DMS 273 (cell line): ENCODE measurements around the gene TMEM63A.
"Not testable (repeated sequence)": the region's sequence is repeated elsewhere in the genome, so short reads cannot be mapped to it uniquely, and the experiment has no call there.

Experiments
- DNase-seq: peaks from one replicate; lab custom pipeline; 2025; ENCODE audit not compliant: unreplicated experiment; lab: John Stamatoyannopoulos, UW

The TMEM63A gene

DNA sequence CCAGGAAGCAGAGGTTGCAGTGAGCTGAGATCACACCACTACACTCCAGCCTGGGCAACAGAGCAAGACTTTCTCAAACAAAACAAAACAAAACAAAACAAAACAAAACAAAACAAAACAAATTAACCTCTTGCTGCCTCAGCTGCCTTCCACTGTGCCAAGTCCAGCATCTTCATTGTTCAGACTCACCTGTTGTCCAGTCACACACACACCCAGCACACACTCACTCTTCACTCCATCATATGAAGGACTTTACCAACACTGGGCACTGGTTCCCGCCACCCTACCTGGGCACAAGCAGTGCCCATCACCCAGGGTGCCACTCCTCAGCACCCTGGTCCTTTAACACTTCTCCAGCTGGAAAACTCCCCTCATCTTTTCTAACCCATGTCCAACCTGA lies 27.3 kb upstream of the TMEM63A start:
- no peak for DNase-seq

DNA sequence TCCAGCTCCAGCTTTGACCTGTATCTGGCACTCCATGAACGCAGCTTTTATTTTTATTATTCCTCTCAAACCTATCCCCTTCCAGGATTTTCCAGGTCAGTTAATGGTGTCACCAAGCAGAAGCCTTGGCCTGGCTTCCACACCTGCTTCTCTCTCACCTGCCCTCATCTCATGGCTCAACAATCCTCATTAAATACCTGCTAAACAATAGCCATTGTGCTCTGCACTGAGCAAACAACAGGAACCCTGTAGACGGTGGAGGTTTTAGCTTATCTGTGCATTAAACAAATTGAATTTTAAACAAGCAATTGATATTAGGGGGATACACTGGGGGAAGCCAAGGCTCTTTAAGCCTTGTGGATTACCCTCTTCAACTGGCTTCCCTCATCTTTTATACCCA lies 26.6 kb upstream of the TMEM63A start:
- no peak for DNase-seq

DNA sequence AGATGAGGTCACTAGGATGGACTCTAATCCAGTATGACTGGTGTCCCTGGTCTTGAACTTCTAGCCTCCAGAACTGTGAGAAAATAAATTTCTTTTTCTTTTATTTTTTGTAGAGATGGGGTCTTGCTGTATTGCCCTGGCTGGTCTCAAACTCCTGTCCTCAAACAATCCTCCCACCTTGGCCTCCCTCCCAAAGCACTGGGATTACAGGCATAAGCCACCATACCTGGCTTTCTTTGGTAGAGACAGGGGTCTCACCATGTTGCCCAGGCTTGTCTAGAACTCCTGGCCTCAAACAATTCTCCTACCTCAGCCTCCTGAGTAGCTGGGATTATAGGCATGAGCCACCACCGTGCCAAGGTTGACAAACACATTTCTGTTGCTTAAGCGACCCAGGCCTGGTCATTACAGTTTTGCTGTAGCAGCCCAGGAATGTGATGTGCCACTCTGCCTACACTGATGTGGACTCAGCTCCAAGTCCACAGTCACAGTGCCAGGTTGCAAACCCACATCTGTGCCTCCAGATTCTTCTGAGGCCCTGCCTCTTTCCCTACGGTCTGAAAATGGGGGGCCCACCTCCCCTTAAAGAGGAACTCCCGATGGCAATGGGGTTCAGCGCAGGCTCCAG lies 25.9 kb upstream of the TMEM63A start:
- no peak for DNase-seq

DNA sequence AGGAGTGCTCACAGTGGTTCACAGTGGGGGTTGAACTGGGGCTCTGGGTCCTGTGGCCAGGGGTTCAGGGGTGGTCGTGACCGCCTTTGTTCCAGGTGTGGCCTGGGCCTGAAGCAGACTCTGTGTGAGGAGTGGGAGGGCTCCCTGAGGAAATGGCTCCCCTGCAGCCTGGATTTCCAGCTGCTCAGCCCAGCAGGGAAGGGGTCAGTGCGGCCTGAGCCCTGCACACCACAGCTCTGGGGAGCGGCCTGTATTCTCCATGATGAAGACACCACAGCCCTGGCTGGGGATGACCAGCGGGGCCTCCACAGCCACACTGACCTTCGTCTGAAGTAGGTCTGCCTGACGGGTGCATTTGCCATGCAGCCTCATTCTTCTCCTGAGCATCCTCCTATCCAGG lies 25.2 kb upstream of the TMEM63A start:
- DNase-seq = no peak

DNA sequence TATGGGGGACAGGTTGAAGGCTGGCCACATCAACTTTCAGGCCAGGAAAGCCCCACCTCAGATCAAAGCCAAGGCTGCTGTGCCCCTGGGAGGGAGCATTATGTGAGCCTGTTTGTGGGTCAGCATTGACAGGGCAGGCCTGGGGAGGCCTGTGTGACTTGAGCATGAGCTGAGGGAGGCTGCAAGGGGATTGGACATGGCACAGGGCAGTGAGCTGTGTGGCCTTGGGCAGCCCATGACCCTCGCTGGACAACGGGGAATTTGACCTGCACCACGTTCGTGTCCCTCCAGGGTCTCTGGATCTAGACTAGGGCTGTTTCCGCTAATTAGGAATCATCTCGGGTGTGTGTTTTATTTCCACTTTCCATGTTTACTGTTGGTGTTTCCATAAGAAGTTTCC lies 24.3 kb upstream of the TMEM63A start:
- no peak for DNase-seq

DNA sequence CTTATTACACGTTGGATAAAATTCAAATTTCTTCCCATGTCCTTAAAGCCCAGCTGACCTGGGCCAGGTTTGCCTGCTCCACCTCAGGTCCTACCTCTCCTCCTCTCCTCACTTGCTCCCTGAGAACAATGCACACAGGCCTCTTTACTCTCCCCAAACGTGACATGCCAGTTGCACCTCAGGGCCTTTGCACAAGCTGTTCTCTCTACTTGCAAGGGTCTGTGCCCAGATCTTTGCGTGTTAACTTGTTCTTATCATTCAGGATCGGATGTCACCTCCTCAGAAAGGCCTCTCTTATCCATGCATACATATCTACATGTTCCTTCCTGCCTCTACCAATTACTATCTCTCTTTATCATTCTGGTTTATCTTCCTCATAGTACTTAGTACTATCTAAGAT lies 21.4 kb upstream of the TMEM63A start:
- no peak for DNase-seq

DNA sequence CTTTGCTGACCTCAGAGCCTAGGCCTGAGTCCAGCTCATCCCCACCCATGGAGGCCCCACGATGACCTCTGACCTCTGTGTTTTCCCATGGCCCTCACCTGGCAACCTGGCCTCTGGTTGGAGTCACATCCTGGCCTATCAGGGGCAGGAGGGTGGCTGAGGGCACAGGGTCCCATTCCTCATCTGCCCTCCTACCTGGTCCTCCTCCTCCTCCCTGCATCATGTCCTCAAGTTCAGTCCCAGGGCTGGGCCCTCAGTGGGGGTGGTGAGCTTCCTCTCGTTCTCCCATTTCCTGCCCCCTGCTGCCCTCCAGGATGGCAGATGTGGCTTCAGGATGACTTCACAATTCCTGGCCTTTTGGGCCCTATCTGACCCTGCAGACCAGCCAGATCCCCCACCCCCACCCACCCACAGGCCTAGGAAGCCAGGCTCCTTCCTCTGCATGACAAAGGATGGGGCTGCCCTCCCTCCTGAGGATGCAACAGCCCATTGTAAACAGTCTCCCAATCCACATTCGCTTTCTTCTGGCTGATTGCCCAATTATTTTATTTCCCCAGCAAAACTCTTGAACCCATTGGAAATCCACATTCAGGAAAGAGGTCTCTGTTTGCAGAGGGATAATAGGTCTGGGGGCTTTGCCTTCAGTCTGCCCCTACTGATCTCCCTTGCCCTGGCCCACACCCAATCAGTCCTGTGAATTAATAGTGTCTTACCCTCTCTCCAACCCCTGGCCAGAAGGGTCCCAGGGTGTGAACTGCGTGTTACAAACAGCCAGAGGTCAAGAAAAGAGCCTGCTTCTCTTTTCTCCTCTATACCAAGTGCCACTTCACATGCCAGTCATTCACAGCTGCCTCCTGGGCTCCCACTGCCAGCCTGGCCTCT lies 17.1 kb upstream of the TMEM63A start:
- DNase-seq = no peak

DNA sequence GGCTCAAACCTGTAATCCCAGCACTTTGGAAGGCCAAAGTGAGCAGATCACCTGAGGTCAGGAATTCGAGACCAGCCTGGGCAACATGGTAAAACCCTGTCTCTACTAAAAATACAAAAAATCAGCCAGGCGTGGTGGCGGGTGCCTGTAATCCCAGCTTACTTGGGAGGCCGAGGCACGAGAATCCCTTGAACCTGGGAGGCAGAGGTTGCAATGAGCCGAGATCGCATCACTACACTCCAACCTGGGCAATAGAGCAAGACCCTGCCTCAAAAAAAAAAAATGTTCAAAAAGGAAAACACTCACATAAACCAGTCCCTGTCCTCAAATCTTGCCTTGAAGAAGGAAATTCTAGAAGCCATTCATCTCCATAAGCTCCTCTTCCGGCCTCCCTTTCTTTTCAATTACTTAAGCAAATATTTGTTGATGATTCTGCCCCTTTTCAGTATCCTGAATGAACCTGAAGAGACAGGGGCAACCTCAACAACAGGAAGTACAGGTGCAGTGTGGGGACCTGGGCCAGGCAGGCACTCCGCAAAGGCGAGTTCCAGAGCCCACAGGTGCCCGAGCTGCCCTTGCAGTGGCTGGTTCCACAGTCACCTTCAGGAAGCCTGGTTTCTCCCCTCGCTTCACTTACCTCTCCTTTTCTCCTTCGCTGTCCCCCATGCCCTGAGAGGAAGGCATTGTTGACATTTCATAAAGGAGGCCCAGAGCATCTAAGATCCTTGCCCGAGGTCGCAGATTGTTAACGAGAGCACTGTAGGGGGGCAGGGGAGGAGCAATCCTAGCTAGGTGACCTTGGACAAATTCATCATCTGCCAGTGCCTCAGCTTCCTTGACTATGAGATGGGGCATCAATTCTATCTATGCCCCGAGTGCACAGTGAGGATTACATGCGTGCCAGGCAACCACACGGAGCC lies 15.7 kb upstream of the TMEM63A start:
- no peak for DNase-seq

DNA sequence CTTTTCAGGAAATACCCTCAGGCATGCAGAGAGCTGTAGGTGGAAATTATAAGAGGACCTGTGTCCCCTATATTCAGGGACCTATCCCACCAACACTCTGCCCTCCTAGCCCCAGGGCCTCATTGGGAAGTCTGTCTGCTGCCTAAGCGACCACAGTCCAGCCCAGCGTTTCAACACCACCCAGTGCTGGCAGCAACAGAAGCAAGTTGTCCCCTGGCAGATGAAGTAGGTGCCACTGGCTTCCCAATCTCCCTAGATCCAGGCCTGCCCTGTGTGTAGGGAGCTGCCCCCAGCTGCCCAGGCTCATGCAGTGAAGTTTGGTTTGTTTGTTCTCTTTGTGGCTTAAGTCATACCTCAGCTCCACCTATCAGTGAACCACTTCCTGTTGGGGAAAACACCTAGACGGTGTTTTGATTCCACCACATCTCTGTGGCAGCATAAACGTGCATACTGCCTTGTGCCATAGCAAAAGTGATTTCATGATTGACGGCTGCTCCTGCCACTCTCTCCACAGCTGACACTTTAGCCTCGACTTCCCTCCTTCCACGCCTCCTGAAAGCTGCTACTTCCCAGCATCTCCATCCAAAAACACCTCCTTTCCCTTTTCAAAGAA lies 14.9 kb upstream of the TMEM63A start:
- no peak for DNase-seq

DNA sequence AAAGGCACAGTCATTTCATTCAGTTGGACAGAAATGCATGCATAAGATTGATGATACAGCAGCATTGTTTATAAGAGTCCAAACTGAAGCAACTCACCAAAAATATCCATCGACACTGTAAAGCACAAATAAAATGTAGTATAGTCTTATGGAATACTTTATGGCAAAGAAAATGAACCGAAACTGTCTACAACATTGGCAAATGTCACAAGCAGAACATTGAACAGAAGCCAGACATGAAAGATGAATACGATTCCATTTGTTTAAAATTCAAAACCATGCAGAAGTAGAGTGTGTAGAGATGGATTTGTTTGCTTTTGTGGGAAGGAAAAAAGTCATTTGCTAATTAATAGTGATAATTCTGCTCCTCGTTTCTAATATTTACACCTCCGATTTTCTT lies 14.3 kb upstream of the TMEM63A start:
- DNase-seq = no peak

DNA sequence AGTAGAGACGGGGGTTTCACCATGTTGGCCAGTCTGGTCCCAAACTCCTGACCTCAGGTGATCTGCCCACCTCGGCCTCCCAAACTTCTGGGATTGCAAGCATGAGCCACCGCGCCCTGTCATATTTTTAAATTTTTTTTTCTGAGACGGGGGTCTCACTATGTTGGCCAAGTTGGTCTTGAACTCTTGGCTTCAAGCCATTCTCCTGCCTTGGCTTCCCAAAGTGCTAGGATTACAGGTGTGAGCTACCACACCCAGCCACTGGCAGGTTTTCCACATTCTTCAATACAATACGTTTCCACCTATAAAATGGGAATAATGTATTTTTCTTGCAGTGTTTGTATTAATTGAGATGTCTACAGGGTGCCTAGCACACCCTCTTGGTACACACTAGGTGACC lies 10.1 kb upstream of the TMEM63A start:
- no peak for DNase-seq

DNA sequence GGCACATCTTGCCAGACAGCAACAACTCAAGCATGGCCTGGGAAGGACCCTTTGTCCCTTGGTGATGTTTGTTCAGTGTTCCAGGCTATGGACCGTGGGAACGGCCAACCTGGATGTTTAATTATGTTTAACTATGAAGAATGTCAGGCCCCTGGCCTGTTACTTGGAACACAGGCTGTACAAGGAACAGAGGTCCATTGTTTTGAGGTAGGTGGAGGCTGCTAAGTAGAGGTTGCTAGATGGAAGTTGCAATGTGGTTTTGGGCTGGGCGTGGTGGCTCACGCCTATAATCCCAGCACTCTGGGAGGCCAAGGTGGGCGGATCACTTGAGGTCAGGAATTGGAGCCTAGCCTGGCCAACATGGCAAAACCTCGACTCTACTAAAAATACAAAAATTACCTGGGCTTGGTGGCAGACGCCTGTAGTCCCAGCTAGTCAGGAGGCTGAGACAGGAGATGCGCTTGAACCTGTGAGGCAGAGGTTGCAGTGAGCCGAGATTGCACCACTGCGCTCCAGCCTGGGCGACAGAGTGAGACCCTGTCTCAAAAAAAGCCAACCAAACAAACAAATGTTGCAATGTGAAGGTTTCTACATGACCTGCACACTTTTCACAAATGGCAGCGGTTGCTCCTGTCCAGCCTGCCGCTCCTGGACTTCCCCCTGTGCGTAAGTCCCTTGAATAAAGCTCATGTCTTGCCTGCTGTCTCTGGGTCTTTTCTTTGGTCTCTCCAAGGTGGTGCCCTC lies 9.2 kb upstream of the TMEM63A start:
- no peak for DNase-seq

DNA sequence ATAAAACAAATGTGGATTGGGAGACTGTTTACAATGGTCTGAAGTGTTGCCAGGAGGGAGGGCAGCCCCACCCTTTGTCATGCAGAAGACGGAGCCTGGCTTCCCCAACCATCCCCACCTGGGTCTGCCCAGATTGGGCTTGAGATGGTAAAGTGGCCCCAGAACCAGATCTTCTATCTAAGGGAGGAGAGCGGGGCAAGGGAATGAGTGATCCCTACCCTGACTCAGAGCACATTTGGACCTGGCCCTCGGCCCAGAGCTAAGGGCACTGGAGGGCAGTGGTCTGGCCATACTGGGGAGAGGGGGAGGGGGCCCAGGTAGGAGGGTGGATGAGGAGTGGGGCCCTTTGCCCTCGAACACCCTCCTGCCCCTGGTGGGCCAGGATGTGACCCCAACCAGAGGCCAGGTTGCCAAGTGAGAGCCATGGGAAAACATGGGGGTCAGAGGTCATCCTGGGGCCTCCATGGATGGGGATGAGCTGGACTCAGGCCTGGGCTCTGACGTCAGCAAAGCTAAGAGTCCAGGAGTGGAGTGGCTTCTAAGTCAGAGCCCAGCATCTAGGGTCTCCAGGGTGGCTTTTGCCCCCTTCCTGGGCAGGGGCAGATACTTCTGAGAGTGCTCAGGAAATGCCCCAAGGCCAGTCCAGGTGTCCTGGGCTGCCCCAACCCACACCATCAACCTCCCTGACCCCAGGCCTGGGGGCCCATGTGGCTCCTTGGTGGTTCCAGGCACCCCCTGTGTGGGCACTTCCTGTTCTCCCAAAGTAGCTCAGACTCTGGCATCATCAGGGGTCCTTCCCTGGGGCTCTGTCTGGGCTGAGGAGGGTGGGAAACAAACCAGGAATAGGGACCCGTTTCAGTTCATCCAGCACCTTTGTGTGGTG lies 8.4 kb upstream of the TMEM63A start:
- DNase-seq = no peak

DNA sequence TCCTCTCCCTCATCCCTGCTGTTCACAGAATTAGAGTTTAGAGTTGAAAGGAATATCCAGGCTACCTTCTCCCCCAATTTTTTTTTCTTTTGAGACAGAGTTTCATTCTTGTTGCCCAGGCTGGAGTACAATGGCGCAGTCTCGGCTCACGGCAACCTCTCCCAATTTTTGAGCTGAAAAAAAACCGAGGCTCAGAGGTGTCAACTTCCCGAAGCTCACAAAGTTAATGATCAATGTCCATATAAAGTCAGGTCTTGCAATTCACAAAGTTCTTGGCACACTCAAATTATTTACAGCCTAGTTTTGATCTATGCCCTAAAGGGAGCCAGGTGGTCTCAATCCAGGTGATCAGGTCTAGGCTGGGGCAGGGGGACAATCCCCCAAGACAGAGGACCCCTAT lies 7.6 kb upstream of the TMEM63A start:
- DNase-seq = no peak

DNA sequence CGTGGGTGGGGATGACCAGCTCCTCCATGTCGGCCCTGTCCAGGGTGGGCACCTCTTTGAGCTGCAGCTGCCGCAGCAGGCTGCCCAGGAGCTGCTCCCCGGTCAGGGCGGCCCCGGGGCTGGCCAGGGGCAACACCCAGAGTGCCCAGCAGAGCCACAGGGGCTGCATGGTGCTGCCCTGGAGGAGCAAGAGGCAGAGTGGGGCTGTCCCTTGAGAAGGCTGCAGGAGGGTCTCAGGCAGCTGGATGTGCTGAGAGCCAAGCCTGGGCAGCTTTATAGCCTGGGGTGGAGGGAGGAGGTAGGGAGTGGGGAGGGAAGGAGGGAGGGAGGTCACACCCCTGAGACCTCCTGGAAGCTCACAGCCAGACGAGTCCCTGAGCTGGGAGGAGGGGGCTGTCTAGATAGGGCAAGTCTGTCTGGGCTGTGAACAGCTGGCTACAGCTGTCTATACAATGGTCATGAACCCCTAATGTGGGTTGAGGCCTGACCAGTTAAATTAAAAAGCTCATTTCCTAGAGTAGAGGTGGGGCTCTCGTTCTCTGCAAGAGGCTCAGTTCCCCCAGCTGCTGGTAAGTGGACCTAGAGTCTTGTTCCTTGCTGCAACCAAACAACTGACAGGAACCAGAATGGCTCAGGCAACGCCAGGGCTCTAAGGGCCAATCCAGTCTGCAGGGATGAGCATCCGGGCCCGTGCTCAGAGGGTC lies 6.9 kb upstream of the TMEM63A start, which contains the start of gene LEFTY1:
LEFTY1 (minus strand) TSS at position 249 of the 704 bp plus-strand sequence; CDS start at position 169, 80 bp downstream.
- DNase-seq = no peak

DNA sequence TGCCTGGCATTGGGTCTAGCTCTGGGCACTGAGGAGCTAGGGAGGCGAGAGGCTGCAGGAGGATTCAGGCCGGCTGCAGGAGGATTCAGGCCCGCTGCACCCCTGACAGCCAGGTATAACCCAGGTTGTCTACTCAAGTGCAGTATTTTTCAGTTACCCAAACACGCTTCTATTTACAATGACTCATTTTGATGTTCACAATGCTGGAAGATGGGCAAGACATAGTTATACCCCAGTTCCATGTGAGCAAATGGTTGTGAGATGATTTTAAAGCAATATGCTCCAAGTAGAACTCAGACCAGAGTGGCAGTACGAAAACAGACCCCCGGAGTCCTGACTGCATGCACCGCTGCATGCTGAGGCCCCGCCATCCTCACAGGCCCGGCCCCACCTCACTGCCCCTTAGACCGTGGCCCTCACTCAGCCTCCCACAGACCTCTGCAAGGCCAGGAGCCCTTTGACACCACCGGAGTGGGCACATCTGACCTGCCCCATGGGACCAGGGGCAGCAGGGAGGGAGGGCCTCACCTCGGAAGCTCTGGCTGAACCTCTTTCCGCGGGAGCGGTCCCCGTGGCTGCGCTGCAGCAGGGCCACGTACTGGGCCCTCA lies 6.2 kb upstream of the TMEM63A start:
- DNase-seq = no peak

DNA sequence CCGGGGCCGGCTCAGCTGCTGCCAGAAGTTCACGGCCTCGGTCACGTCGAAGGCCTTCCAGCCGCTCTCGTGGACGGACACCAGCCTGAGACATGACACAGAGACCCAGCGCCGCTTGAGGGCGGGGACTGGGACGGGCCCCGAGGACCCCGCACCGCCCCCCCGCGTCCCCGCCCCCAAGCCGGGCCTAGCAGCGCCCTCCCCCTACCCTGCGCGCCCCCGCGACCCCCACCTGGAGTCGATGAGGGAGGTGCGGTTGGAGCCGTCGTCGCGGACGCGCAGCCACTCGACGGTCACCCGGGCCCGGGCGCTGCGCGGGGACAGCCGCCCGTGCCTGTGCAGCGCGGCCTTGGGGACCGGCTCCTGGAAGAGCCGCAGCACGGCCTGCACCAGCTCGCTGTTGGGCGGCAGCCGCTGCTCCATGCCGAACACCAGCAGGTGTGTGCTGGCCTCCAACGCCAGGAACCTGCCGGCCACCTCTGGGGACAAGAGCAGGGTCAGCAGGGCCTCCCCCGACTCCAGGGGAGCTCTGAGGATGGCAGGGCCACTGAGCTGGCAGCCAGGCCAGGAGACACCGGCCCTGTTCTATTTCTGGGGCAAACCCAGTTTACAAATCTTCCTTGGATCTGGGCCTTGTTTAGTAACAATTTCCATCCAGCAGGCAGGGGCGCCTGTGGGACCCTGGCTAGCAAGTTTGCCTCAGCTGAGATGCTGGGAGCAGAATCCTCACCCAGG lies 5.5 kb upstream of the TMEM63A start:
- DNase-seq = not testable (repeated sequence)

DNA sequence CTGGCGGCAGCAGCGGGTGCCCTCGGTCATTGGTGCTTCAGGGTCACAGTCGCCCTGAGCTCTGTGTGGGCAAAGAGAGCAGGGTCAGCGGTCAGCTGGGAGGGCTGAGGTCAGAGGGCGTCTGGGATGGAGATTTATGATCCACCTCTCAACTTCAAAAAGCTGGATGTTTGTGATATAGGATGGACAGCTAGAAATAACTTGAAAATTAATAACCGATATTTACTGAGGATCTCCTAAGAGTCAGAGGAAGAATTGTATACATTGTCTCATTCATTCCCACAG lies 4.8 kb upstream of the TMEM63A start:
- no peak for DNase-seq
